Measurements from ENCODE around the gene DOCK2.
"Not testable (repeated sequence)": the region's sequence is repeated elsewhere in the genome, so short reads cannot be mapped to it uniquely, and the experiment has no call there.

The DOCK2 gene

GRCh38 chr5:169723103-169723831 lies 86.2 kb downstream of the DOCK2 start:
- DNase-seq: no peak

GRCh38 chr5:169724303-169725087 lies 87.4 kb downstream of the DOCK2 start:
- no peak for DNase-seq

- DNase-seq: not testable (repeated sequence)
These were observed 88.6 kb downstream of the DOCK2 start for GRCh38 chr5:169725665-169726064.

DNA sequence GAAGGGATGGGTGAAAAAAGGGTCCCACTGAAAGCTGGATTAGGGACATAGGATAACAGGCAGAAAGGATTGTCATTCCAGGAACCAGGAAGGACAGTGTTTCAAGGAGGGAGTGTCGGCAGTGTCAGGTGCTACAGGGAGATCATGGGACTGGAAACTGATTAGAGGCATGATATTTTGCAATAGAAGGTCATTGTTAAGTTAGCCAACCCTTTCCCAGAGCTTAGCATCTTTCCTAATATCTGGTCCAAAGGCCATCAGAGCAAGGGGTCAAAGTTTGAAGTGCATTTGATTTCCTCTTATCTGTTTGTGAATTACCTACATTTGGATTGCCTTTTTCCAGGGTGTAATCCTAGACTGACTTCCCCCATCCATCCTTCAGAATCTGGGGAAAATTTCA lies 91.3 kb downstream of the DOCK2 start:
- no peak for DNase-seq

- DNase-seq: no peak
These were observed 94.1 kb downstream of the DOCK2 start for GRCh38 chr5:169731221-169731620.

- DNase-seq: no peak
These were observed 95.8 kb downstream of the DOCK2 start for GRCh38 chr5:169732841-169733240.

GRCh38 chr5:169735913-169736312 lies 98.8 kb downstream of the DOCK2 start:
- DNase-seq: no peak

GRCh38 chr5:169736653-169737052 lies 99.6 kb downstream of the DOCK2 start:
- DNase-seq: no peak

DNA sequence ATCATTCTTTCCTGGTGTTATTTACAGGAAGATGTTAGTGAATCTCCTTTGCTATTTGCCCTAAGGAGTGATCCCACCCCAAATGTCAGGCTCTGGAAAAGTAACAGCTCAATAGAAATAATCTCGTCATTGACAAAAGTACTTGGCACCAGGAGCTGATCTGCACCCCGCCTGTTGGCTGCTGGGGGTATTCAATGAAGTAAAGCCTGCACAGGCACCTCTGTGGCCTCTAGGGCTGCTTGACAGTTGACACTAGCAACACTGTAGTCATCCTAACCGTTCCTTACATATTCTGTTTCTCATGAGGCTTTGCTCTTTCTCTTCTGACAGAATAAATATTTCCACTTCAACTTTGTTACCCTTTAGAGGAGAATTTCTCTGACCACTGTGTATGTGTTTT lies 103.4 kb downstream of the DOCK2 start:
- DNase-seq: no peak

- no peak for DNase-seq
These were observed 105.8 kb downstream of the DOCK2 start for GRCh38 chr5:169742771-169743296.

GRCh38 chr5:169744336-169744735 lies 107.3 kb downstream of the DOCK2 start:
- DNase-seq: no peak

GRCh38 chr5:169745441-169746146 lies 108.5 kb downstream of the DOCK2 start:
- no peak for DNase-seq

DNA sequence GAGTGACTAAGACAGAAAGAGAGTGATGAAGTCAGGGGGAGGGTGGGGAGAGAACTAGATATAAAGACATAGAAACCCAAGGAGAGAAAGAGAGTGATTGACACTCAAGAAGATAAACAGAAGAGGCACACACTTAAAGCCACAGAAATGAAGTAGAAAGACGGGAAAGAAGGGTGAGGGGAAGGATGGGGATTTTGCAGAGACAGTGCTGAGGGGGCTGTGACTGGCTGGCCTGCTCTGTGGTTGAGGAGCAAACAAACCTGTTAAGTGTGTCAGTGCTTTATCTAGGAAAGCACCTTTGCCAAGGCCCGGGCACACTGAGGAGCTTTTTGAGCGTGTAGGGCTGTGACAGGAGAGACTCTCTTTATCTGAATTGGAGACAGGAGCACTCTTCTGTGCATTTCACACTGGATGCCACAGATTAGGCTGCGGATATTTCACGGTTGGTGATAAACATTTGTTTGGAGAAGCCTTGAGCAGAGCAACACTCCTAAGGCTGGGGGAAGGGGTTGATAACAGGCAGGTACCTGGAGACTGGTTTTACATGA lies 109.1 kb downstream of the DOCK2 start:
- DNase-seq: no peak

- no peak for DNase-seq
These were observed 111.1 kb downstream of the DOCK2 start for GRCh38 chr5:169748174-169748573.

GRCh38 chr5:169749295-169749694 lies 112.2 kb downstream of the DOCK2 start:
- no peak for DNase-seq

GRCh38 chr5:169751490-169751889 lies 114.4 kb downstream of the DOCK2 start:
- DNase-seq: no peak

DNA sequence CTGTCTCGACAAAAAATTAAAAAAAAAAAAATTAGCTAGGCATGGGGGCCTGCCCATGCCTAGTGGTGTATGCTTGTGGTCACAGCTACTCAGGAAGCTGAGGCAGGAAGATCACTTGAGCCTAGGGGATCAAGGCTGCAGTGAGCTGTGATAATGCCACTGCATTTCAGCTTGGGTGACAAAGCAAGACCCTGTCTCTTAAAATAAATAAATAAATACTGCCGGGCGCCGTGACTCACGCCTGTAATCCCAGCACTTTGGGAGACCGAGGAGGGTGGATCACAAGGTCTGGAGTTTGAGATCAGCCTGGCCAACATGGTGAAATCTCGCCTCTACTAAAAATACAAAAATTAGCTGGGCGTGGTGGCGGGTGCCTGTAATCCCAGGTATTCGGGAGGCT lies 115.5 kb downstream of the DOCK2 start:
- not testable (repeated sequence) for DNase-seq

GRCh38 chr5:169753795-169754194 lies 116.7 kb downstream of the DOCK2 start:
- DNase-seq: peak; percentile 28 to 47

DNA sequence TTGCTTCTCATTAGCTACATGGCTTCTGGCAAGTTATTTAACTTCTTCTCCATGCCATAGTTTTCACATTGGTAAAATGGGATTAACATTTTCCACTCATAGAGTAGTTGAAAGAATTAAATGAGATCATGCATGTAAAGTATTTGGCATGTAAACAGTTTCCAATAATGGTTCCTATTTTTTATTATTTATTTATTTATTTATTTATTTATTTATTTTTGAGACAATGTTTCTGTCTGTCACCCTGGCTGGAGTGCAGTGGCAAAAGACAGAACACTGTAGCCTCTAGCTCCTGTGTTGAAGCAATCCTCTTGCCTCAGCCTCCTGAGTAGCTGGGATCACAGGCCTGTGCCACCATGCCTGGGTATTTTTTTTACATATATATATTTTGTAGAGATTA lies 117.7 kb downstream of the DOCK2 start:
- no peak for DNase-seq

DNA sequence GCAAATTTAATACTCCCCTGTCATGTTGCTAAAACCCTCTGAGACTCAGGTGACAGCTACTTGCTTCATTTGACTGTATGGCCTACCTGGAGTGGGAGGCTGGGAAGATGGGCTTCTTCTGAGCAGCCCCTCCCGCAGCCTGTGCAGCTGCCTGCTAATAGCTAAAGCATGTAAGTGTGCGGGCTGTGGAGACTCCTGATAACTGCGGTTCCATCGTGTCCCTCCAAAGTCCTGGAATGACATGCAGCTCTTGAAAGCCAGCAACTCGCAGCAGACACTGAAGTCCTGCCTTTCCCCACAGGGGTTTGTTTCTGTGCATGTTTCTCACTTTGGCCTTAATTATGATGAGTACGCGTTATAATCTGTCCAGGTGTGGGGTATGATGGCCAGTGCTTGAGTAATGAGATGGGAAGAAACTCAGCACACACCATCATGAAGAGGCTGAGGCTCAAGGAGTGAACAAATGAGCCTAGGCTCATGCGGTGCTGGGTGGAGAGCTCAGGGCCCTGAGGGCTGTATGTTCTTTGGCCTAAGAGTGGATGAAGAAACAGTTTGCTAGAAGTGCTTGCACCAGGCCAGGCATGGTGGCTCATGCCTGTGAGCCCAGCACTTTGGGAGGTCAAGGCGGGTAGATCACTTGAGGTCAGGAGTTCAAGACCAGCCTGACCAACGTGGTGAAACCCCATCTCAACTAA lies 119.1 kb downstream of the DOCK2 start:
- no peak for DNase-seq

DNA sequence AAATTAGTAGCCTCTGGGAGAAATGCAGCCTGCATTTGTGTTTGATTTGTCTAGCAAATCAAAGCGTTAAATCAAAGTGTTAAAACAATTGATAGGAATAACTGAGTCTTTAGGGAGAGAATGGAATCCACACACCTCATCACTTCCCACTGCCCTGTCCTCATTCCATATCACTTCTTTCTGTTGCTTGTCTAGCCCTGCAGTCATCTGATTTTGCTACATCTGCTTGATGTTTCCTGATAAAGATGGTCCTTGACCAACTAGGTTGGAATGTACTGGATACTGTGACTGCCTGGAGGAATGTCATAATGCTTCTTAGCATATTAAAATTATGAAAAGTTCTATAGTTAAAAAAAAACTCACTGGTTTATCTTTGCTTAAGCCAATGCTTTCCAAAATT lies 119.9 kb downstream of the DOCK2 start:
- no peak for DNase-seq

- DNase-seq: no peak
These were observed 121.8 kb downstream of the DOCK2 start for GRCh38 chr5:169758886-169759285.

DNA sequence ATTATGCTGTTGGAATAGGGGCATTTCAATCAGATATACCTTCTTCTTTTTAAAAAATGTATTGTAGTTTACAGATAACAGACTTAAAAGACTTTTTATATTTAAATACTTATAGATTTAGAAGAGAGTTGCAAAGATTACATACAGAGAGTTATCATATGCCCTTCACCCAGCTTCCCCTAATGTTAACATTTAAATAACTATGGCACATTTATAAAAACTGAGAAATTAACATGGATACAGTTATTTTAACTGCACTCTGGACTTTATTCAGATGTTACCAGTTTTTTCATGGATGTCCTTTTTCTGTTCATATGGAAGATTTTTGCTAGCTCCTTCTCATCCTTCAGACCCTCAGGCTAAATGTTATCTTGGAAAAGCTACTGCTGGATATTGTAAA lies 123.2 kb downstream of the DOCK2 start:
- DNase-seq: no peak
